Activated naive CD4-positive, alpha-beta T cell treated with anti-CD3 and anti-CD28 coated beads for 36 hours (primary cell): ENCODE results near the gene PRCD. TPM values are rescaled to one million over a fixed set of nuclear protein-coding genes. Genes with fewer than 3 reads are reported as not detected.
"Not testable (repeated sequence)": the region's sequence is repeated elsewhere in the genome, so short reads cannot be mapped to it uniquely, and the experiment has no call there.

Experiments used
- CTCF ChIA-PET: fragments of 350-600 bp; sonication (Branson Sonifier 250); formaldehyde crosslinking; loops from one replicate; lab custom pipeline; 2021; ENCODE audit warnings: antibody characterized with exemption; lab: Charles Lee
- DNase-seq: peaks from one replicate; pipeline ENCODE4 v3.0.0-alpha.2; 2020
- H3K27ac Mint-ChIP-seq: one replicate; pipeline ENCODE4 v1.8.0; 2021; ENCODE audit warnings: mild to moderate bottlenecking, mixed read lengths
- H3K27me3 Mint-ChIP-seq: one replicate; pipeline ENCODE4 v1.8.0; 2021; ENCODE audit warnings: low read depth, mixed read lengths
- H3K36me3 Mint-ChIP-seq: one replicate; pipeline ENCODE4 v1.8.0; 2021; ENCODE audit warnings: low read depth, mixed read lengths
- H3K4me1 Mint-ChIP-seq: one replicate; pipeline ENCODE4 v1.8.0; 2021; ENCODE audit warnings: low read depth, mixed read lengths
- H3K4me3 Mint-ChIP-seq: one replicate; pipeline ENCODE4 v1.8.0; 2021; ENCODE audit warnings: mild to moderate bottlenecking, moderate library complexity, mixed read lengths
- H3K9me3 Mint-ChIP-seq: one replicate; pipeline ENCODE4 v1.8.0; 2021; ENCODE audit warnings: mixed read lengths
- intact Hi-C: fragments of 100-400 bp; cut with micrococcal nuclease; formaldehyde crosslinking; loops from one replicate; pipeline ENCODE4 v1.15.1; 2023
- total RNA-seq, 2 experiments: library from RNA; stranded (reverse); gene quantifications; one replicate each; pipeline ENCODE4 v1.2.3, GENCODE V29; 2021

PRCD gene
- total RNA-seq, 2 experiments from 2014 or later = not detected

DNA sequence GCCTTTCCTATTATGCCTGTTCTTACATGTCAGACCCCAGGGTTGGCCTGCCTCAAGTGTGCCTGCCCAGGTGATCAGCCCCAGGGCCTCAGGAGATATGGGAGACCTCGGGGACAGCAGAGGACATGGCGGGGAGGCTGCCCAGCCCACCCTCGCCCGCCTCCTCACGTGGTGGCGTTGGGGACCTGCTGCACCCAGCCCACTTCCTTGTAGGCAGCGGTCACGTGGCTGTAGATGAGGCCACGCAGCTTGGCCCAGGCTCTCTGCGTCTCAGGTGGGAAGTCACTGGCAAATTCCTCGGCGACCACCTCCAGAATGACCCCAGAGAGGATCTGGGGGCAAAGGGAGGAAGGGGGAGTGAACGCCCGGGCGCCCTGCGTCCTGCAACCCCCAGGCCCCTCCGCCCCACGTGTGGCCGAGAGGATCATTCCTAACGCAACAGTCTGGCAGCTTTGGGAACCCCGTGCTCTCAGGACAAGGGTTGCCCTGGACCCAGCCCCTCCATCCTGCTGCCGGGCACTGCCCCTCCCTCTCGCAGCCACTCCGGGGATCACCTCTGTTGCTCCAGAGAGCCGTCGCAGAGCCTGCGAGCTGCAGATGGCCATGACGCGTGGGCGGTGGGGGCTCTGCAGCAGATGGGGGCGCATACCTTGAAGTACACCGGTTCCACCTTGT, 8.9 kb upstream of the PRCD start:
- no peaks in the 10 kb centered on the region for H3K9me3 Mint-ChIP-seq
- H3K27me3 Mint-ChIP-seq = no peaks in the 10 kb centered on the region
- H3K27ac Mint-ChIP-seq = no peak overlapping the region
- H3K4me1 Mint-ChIP-seq = peaks cover 22% of the 10 kb centered on the region
- no peak overlapping the region for H3K4me3 Mint-ChIP-seq
- intact Hi-C loops = no loop called here
- DNase-seq = no peak
- CTCF ChIA-PET = interaction anchor here (0.7 to 1.1 kb wide), 2 partner anchors 15 to 183 kb away, joined by 3 read pairs; no protein-coding TSS in a partner anchor
- H3K36me3 Mint-ChIP-seq = no peaks in the 10 kb centered on the region

- CTCF ChIA-PET = no interaction called here
- intact Hi-C loops = no loop called here
- no peaks in the 10 kb centered on the region for H3K36me3 Mint-ChIP-seq
- H3K27ac Mint-ChIP-seq = no peak overlapping the region
- no peaks in the 10 kb centered on the region for H3K9me3 Mint-ChIP-seq
- DNase-seq = no peak
- H3K4me3 Mint-ChIP-seq = no peak overlapping the region
- no peaks in the 10 kb centered on the region for H3K27me3 Mint-ChIP-seq
- peaks cover 22% of the 10 kb centered on the region for H3K4me1 Mint-ChIP-seq
Measured at GRCh38 chr17:76531486-76532038, 8.3 kb upstream of the PRCD start.

- DNase-seq = no peak
- intact Hi-C loops = no loop called here
- no peak overlapping the region for H3K27ac Mint-ChIP-seq
Measured at GRCh38 chr17:76532072-76532651, 7.7 kb upstream of the PRCD start.

DNA sequence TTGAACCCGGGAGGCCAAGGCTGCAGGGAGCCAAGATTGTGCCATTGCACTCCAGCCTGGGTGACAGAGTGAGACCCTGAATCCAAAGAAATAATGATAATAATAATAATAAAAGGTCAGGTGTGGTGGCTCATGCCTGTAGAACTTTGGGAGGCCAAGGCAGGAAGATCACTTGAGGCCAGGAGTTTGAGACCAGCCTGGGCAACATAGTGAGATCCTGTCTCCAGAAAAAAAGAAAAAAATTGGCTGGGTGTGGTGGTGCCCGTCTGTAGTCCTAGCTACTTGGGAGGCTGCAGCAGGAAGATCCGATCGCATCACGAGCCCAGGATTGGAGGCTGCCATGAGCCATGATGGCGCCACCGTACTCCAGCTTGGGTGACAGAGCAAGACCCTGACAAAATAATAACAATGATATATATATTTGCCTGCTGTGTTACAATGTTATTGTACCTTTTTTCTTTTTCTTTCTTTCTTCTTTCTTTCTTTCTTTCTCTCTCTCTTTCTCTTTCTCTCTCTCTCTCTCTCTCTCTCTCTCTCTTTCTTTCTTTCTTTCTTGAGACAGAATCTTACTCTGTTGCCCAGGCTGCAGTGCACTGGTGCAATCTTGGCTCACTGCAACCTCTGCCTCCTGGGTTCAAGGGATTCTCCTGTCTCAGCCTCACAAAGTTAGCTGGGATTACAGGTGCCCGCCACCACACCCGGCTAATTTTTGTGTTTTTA, 6.0 kb upstream of the PRCD start:
- H3K36me3 Mint-ChIP-seq, DNase-seq, H3K4me3 Mint-ChIP-seq, H3K9me3 Mint-ChIP-seq, intact Hi-C loops, H3K4me1 Mint-ChIP-seq, H3K27ac Mint-ChIP-seq, H3K27me3 Mint-ChIP-seq: not testable (repeated sequence)
- CTCF ChIA-PET = interaction anchor here (0.7 to 1.9 kb wide), 3 partner anchors 10 to 91 kb away, joined by 3 to 8 read pairs (median 4); no protein-coding TSS in a partner anchor

More at GRCh38 chr17:76532072-76532651, 7.7 kb upstream of the PRCD start:
- Mint-ChIP-seq H3K4me3 (no peak overlapping the region), H3K4me1 (peaks cover 21% of the 10 kb centered on the region), H3K36me3 (no peaks in the 10 kb centered on the region), H3K9me3 (no peaks in the 10 kb centered on the region), H3K27me3 (peaks cover 4% of the 10 kb centered on the region)
- CTCF ChIA-PET = interaction anchor here (1.5 to 1.9 kb wide), 2 partner anchors 9 to 92 kb away, joined by 3 to 8 read pairs; no protein-coding TSS in a partner anchor

- no peak overlapping the region for H3K27ac Mint-ChIP-seq
- intact Hi-C loops = no loop called here
- no peak for DNase-seq
- H3K36me3 Mint-ChIP-seq = no peaks in the 10 kb centered on the region
- CTCF ChIA-PET = no interaction called here
- H3K4me1 Mint-ChIP-seq = peaks cover 3% of the 10 kb centered on the region
- no peaks in the 10 kb centered on the region for H3K9me3 Mint-ChIP-seq
- peaks cover 14% of the 10 kb centered on the region for H3K27me3 Mint-ChIP-seq
- H3K4me3 Mint-ChIP-seq = no peak overlapping the region
Measured at GRCh38 chr17:76534831-76535732, 4.8 kb upstream of the PRCD start.

GRCh38 chr17:76535788-76536510, 3.9 kb upstream of the PRCD start:
- Mint-ChIP-seq H3K4me1 (no peaks in the 10 kb centered on the region), H3K9me3 (no peaks in the 10 kb centered on the region), H3K36me3 (no peaks in the 10 kb centered on the region), H3K27ac (no peak overlapping the region), H3K4me3 (no peak overlapping the region), H3K27me3 (peaks cover 15% of the 10 kb centered on the region)
- intact Hi-C loops = no loop called here
- no peak for DNase-seq
- CTCF ChIA-PET = interaction anchor here (0.9 to 1.0 kb wide), 2 partner anchors 13 to 22 kb away, joined by 3 to 4 read pairs; no protein-coding TSS in a partner anchor

DNA sequence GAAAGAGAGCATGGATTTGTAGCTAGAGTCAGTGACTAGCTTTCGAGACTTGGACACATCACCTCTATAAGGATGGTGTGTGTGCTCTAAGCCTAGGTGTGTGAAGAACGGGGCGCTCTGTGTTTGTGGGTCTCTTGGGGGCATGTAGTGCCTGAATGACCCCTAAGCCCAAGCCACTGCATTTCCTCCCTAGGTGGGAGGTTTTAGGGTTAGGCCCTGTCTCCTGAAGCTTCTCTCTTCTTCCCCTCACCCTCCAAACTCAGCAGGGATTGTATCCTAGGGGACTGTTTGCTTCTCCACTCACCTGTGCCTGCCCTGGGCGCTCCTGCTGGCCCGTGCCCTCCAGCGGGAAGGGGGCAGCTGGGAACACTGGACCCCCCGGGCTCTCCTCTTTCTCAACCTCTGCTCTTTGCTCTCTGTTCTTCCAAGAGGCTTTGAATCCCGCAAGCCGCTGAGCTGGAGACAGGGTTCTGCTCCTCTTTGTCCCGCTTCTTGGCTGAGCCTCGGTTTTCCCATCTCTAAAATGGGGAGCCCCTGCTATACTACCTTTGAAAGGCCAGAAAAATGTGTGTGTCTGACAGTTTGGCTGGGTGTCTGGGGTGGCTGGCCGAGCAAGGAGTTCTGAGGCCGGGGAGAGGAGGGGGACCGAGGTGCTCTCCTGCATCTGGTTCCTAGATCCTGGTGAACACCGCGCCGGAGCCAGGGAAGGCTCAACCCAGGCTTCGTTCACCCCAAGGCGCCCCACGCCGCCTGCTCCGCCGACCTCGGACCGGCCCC, 3.1 kb upstream of the PRCD start:
- Mint-ChIP-seq H3K4me3 (no peak overlapping the region), H3K27ac (no peak overlapping the region)
- CTCF ChIA-PET = interaction anchor here (0.9 to 1.0 kb wide), 2 partner anchors 14 to 22 kb away, joined by 3 to 4 read pairs; no protein-coding TSS in a partner anchor

DNA sequence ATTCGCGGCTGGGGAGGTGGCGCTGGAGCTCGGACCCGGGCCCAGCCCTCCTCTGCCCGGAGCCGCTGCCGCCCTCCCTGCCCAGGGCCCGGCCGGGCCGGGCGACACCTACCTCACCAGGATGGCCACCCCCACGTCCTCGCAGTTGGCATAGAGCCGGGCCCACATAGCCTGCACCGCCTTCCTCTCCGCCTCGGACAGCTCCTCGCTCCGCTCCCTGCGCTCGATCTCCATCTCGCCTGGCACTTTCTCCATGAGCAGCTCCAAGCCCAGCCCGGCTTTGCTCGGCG, 2.6 kb upstream of the PRCD start:
- no peaks in the 10 kb centered on the region for H3K36me3 Mint-ChIP-seq
- no peak overlapping the region for H3K4me3 Mint-ChIP-seq
- CTCF ChIA-PET = no interaction called here
- no peak for DNase-seq
- intact Hi-C loops = no loop called here
- no peaks in the 10 kb centered on the region for H3K9me3 Mint-ChIP-seq
- H3K4me1 Mint-ChIP-seq = no peaks in the 10 kb centered on the region
- peaks cover 18% of the 10 kb centered on the region for H3K27me3 Mint-ChIP-seq
- H3K27ac Mint-ChIP-seq = no peak overlapping the region

More for the DNA sequence above, 3.1 kb upstream of the PRCD start:
- no peaks in the 10 kb centered on the region for H3K9me3 Mint-ChIP-seq
- DNase-seq = no peak
- H3K27me3 Mint-ChIP-seq = peaks cover 18% of the 10 kb centered on the region
- intact Hi-C loops = no loop called here
- H3K4me1 Mint-ChIP-seq = no peaks in the 10 kb centered on the region
- H3K36me3 Mint-ChIP-seq = no peaks in the 10 kb centered on the region

GRCh38 chr17:76537578-76538280, 2.1 kb upstream of the PRCD start, which contains the start of gene CYGB:
CYGB (minus strand) TSS chr17:76537709; CDS start chr17:76537542, 167 bp downstream.
- Mint-ChIP-seq H3K27ac (no peak within 1 kb of the TSS), H3K4me3 (no peak within 1 kb of the TSS), H3K27me3 (peaks cover 20% of the 10 kb centered on the region), H3K4me1 (no peaks in the 10 kb centered on the region), H3K36me3 (no peaks in the 10 kb centered on the region), H3K9me3 (no peaks in the 10 kb centered on the region)
- intact Hi-C loops = no loop called here
- CTCF ChIA-PET = no interaction called here
- no peak for DNase-seq

DNA sequence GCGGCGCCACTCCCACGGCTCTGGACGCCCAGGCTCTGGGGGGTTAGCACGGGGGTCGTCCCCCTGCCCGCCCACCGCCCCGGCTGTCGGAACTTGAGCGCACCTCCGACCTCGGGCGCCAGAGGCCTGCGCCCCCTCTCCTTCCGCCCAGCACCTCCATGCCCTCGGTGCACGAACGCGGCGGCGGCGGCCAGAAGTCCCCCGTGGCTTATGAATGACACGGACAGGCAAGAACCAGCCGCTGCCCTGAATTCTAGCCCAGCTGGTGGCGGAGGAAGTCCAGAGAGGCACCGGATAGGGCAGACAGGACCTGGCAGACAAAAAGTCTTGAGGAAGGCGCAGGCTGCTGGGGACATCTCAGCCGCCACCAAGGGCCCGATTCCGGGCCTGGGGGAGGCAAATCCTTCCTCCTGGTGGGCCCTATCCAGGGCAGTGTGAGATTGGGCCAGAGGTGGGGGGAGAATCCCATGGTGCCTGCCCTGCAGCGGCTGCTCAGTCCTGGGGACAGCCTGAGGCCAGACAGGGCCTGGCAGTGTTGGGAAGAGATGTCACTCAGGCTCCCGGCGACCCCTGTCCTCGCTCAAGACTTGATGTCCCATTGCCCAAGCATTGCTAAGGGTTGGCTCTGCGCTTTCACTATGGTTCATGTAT, 1.4 kb upstream of the PRCD start:
- CTCF ChIA-PET = no interaction called here
- no peak overlapping the region for H3K27ac Mint-ChIP-seq
- no peaks in the 10 kb centered on the region for H3K4me1 Mint-ChIP-seq
- no peak for DNase-seq
- intact Hi-C loops = no loop called here
- H3K36me3 Mint-ChIP-seq = no peaks in the 10 kb centered on the region
- H3K9me3 Mint-ChIP-seq = no peaks in the 10 kb centered on the region
- no peak overlapping the region for H3K4me3 Mint-ChIP-seq
- H3K27me3 Mint-ChIP-seq = peaks cover 22% of the 10 kb centered on the region
